CD4-positive, alpha-beta T cell treated with Interleukin-1 beta for 1 hour (primary cell): ENCODE results near the gene CDC34.

Experiments used
- DNase-seq, 2 donors: peaks; one replicate each; pipeline ENCODE4 v3.0.0-alpha.2; 2020 to 2022

Gene CDC34, protein sequence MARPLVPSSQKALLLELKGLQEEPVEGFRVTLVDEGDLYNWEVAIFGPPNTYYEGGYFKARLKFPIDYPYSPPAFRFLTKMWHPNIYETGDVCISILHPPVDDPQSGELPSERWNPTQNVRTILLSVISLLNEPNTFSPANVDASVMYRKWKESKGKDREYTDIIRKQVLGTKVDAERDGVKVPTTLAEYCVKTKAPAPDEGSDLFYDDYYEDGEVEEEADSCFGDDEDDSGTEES

DNA sequence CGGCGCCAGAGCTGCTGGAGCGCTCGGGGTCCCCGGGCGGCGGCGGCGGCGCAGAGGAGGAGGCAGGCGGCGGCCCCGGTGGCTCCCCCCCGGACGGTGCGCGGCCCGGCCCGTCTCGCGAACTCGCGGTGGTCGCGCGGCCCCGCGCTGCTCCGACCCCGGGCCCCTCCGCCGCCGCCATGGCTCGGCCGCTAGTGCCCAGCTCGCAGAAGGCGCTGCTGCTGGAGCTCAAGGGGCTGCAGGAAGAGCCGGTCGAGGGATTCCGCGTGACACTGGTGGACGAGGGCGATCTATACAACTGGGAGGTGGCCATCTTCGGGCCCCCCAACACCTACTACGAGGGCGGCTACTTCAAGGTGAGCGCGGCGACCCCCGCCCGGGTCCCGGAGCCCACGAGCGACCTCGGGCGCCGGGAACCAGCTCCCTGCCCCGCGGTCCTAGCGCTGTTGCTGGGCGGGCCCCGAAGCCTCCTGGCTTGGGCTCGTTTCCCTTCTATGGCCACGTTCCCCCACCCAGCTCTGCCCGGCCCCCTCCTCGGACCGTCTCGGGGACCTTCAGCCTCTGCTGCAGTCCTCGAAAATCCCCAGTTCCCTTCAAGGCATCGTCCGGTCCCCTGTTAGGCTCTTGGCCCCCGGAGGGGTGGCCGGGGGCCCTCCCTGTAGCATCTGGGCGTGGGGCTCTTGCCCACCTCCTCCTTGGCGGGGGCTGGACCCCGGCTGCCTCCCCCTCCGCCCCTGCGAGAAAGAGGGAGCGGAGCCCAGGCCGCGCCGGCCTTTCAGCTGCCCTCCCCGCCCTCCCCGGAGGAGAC is at the start of gene CDC34:
Gene CDC34, plus strand, starts transcription at position 8 of the 808 bp plus-strand sequence. Its CDS starts 172 bp downstream, at position 180.
- DNase-seq = no peak

DNA sequence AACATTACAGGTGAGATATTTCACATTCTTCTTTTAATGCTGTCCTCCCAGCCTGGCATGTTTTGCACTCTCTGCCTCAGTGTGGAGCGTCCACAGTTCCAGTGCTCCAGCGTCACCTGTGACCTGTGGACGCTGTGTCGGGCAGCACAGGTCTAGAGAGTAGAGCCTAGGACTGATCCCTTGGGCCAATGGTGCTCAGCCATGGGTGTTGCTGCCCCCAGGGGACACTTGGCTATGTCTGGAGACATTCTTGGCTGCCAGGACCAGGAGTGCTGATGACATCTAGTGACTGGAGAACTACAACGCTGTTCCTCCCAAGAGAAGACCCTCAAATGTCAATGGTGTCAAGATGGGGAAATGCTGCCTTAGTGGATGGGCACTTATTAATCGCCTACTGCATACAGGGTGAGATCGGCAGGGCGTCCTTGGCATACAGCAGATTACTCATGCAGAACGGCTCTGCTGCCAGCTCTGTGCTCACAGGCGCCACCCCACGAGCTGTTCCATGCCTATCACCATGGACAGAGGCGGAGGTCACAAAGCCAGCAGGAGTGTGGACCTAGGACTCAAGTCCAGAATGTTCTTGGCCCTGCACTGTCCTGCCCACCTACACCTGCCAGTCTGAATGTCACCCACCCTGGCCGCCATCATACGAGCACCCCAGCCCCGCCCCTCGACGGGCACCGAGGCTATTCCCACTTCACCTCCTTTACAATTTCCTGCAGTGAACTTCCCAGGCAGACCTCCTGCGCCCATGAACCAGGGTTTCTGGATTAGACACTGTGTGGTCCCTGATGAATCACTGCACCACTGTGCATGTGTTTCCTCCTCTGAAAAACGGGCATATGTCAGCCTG is 49.1 kb upstream of the CDC34 start:
- DNase-seq = no peak

DNA sequence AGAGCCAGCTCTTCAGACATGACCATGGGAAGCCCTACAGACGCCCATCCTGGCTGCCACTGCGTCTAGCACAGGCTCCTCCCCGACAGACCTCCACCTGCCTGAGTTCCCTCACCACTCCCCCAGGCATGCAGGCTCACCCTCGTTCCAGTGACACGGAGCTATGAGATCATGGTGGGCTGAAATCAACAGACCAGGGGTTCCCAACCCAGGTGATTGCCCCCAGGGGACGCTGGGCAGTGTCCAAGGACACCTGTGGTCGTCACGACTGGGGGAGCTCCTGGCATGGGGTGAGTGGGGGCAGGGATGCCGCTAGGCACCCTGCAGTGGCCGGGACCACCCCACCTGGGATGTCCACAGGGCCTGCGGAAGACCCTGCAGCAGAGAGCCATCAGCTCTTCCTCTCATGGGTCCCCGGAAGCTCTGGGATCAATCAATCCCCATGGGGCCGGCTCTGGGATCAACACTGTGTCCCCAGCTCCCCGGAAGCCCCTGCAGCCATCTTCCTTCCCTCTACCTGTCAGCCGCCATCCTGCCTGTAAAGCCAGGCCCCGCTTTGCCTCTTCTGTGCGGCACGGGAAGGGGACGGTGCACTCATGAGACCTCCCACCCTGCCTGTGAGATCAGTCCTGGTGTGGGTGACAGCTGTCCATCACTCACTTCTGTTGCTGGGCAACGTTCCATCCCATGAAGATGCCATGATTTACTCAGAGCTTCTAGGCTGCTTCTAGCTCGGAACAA is 48.1 kb upstream of the CDC34 start:
- no peak for DNase-seq

DNA sequence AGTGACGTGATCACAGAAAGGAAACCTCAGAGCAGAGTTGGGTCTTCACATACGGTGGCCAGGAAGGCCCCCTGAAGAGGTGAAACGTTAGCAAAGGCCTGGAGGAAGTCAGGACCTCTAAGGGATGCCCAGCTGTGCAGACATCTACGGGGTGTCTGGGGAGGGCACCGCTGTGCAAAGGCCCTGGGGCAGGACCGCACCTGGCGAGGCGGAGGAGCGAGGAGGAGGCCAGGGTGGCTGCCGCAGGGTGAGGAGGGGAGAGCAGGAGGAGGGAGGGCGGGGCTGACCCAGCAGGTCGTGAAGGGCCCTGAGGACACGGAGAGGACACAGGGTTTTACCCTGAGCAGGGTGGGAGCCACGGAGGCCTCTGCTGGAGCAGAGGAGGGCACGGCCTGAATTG is 47.1 kb upstream of the CDC34 start:
- no peak for DNase-seq

DNA sequence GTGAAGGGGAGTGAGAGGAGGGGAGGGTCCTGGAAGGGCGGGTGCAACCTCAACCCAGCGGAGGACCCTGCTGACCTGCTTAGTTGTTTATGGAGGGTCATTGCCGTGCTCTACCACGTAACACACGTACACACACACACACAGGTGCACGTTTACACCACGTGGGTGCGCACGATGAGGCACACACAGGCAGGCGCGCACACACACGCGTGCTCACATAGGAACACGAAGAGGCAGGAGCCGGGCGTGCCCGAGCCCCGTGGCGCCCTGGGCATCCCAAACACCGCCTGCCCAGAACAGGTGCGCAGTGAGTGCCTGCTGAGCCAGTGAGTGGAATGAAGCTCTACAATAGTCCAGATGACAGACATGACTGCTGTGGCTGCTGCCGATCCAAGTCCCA is 46.5 kb upstream of the CDC34 start:
- no peak for DNase-seq

DNA sequence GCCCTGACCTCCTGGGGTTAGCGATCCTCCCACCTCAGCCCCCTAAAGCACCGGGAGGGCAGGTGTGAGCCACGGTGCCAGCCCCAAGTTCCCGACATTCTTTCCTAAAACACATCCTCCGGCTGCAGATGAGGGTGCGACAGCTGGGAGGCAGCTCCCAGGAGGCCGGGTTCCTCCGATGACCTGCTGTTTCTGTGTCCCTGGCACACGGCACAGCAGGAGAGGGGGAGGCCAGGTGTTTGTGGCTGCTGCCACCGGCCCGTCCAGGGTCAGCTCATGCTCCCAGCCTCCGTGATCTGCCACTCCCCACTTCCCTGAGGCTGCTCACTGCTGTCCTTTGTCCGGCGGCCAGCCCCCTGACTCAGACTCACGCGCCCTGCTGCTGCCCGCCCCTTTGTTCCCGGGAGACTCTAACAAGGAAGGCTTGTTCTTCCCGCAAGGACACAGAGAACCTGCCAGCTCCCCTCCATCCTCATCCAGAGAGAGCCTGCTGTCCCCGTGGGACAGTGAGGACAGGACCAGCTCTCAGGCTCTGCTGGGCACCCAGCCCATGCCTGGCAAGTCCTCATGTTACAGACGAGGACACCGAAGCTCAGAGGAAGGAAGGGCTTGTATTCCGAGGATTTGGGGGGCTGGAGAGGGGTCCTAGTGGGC is 45.9 kb upstream of the CDC34 start:
- no peak for DNase-seq

DNA sequence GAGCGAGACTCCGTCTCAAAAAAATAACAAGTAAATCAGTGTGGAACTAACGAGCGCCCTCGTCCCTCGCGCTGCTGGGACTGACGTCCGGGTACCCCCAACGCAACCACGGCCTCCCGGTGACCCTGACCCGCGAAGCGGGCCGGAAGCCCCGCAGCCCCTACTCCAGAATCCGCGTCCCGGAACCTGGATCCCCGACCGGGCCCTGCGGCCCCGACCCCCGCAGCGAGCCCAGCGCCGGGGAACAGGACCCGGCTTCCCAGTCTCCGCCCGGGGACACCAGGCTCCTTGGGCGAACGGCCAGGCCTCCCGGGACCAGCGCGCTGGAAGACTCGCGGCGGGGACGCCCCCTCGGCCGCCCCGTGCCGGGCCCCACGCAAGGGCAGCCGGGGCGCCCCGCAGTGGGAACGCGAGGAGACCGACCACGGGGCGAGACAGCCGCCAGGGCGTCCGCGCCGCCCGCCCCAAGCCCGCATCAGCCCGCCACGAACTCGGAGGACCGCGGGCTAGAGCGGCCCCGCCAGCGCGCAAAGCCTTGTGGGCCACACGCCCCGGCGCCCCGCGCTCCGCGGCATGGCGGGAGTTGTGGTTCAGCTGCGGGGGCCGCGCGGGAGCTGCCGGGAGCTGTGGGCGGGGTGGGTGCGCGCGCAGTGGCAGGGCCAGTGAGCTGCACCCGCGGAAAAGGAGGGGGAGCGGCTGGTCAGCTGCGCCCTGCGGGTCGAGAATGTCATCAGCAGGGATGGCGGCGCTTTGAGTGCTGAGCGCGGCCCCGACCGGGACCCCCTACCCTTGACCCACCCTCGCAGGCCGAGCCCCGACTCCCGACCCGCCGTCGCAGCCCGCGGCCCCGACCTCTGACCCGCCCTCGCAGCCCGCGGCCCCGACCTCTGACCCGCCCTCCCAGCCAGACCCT is 42.8 kb upstream of the CDC34 start:
- DNase-seq = peak; percentile 93 to 94

DNA sequence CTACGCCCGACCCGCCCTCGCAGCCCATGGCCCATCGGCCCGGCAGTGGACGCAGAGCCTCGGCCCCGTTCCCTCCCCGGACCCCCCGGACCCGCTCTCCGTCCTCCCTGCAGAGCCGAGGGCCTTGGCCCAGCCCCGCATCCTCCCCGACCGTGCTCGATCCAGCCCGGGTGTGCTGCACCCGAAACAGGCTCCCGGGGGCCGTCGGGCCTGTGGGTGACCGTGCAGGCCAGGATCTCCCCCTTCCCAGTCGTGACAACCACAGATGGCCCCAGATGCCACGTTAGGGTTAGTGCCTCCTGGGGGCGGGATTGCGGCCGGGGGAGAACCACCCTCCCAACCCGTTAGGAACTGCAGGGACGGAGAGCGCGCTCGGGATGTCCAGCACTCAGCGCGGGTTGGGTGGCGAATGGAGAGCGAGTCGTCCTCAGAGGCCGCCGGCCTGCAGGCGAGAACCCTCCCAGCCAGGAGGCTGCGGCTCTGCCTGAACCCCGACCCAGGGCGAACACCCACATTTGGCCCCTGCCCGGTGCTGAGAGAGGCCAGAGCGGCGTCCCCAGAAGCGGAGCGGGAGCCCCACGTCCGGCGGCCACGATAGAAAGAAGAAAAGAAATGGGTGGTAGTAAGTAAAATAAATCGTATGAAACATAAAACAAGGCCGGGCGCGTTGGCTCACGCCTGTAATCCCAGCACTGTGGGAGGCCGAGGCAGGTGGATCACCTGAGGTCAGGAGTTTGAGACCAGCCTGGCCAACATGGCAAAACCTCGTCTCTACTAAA is 42.0 kb upstream of the CDC34 start:
- no peak for DNase-seq

DNA sequence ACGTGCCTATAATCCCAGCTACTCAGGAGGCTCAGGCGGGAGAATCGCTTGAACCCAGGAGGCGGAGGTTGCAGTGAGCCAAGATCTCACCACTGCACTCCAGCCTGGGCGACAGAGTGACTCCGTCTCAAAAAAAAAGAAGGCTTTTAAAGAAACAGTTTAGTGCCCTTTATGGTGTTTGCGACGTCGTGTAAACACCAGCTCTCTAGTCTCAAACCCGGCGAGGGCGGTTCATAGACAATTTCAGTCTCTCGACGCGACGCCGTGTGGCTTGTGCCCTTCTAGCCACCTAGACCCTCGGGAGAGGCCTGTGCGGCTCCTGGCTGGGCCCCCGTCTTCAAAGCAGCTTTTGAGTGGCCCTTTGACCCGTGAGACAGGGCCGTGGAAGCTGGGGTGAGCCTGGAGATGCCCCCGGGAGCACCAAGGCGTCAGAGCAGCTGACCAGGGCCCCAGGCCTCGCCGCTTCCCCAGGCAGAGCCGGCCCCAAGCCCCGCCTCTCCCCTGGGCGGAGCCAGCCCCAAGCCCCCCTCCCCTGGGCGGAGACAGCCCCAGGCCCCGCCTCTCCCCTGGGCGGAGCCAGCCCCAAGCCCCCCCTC is 40.3 kb upstream of the CDC34 start:
- peak in 1 of 2 donors; percentile 8 for DNase-seq

DNA sequence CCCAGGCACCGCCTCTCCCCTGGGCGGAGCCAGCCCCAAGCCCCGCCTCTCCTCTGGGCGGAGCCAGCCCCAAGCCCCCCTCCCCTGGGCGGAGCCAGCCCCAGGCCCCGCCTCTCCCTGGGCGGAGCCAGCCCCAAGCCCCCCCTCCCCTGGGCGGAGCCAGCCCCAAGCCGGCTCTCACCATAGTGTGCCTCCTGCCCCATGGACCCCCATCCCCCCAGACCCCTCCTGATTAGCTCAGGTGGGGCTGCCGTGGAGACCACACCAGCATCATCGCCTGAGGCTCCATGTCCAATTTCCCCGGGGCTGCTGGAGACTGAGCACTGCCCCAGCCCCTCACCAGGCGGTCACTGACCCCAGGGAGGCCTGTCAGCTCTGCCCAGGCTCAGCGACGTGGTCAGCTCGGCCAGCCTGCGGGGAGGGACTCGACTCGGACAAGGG is 39.4 kb upstream of the CDC34 start:
- peak in 1 of 2 donors; percentile 11 for DNase-seq

DNA sequence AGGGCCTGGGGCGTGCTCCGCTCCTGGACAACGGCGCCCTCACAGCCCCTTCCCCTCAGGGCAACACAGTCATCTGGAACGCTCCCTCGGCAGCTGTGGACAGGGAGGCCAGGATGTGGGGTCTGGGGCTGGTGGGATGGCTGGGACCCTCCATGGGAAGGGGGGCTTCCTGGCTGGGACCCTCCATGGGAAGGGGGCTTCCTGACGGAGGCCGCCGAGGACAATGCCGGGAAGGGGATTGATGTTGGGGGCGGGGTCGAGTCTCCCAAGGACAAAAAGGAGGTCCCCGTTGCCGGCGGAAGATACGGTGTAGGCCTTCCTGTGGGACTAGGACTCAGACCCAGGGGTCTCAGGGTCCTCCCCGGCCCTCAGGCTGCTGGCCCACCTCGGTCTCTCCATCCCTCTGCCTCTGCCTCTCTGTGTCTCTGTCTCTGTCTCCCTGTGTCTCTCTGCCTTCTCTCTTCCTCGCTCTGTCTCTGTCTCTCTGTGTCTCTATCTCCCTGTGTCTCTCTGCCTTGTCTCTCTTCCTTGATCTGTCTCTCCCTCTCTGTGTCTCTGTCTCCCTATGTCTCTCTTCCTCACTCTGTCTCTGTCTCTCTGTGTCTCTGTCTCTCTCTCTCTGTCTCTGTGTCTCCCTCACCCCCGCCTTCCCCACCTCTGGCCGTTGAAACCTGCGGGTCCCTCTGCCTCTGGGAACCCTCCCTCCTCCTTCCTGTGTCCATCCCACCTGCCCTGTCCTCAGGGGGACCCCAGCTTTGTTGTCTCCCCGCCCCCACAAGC is 38.0 kb upstream of the CDC34 start:
- no peak for DNase-seq

DNA sequence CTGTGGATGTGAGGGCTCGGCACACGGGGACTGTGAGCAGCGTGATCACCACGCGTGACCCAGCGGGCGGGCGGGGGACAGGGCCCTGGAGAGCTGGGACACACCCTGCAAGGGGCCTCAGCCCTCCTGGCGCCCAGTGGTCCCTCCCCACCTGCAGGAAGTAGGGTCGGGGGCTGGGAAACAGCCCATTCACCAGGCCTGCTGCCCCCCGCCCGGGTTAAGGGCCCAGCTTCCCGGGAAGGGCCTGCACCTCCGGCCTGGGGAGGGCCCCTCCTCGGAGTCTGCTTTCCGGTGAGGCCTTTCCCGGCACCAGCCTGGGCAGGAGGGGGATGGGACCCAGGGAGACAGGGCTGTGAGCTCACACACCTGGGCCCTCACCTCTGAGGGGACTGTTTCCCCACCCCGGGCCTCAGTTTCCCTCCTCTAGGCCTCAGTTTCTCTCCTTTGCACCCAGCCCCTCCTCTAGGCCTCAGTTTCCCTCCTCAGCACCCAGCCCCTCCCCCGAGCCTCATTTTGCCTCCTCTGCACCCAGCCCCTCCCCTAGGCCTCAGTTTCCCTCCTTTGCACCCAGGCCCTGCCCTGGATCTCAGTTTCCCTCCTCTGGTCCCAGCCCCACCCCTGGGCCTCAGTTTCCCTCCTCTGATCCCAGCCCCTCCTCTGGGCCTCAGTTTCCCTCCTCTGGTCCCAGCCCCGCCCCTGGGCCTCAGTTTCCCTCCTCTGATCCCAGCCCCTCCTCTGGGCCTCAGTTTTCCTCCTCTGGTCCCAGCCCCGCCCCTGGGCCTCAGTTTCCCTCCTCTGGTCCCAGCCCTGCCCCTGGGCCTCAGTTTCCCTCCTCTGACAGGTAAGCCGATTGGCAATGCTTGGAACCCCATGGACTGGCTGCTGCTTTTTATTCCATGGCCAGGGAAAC is 37.1 kb upstream of the CDC34 start:
- no peak for DNase-seq

DNA sequence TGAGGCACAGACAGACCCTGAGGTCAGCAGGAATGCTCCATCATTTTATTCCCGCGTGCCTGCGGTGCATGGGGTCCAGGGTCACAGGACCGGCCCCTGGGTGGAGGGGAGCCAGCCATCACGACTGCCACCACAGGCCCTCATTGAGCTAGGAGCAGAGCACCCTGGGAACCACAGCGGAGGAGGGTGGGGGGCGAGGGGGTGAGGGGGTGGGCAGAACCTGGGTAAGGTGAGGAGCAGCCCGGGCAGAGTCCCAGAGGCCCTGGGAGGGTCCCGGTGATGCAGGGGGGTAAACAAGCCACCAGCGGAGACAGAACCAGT is 36.5 kb upstream of the CDC34 start:
- no peak for DNase-seq

DNA sequence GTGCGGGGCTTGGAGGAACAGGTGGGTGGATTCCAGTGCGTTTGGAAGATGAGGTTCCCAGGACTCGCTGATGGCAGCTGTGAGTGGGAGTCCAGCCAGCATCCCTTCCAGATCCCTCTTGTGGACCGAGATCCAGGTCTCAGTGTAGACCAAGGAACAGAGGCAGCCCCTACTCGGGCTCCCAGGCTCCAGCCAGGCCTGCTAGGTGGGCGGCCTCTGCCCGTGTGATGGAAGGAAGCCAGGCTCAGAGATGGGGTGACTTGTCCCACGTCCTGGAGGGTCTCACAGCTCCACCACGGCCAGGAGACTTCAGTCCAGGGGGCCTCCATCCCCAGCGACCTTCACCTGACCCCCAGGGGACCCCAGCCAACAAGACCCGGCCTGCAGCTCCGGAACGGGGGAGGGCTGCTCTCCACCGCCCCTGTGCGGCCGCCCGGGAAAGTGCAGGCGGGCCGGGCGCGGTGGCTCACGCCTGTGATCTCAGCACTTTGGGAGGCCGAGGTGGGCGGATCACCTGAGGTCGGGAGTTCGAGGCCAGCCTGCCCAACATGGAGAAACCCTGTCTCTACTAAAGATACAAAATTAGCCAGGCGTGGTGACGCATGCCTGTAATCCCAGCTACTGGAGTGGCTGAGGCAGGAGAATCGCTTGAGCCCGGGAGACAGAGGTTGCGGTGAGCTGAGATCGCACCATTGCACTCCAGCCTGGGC is 36.0 kb upstream of the CDC34 start:
- DNase-seq = peak; percentile 41 to 51

DNA sequence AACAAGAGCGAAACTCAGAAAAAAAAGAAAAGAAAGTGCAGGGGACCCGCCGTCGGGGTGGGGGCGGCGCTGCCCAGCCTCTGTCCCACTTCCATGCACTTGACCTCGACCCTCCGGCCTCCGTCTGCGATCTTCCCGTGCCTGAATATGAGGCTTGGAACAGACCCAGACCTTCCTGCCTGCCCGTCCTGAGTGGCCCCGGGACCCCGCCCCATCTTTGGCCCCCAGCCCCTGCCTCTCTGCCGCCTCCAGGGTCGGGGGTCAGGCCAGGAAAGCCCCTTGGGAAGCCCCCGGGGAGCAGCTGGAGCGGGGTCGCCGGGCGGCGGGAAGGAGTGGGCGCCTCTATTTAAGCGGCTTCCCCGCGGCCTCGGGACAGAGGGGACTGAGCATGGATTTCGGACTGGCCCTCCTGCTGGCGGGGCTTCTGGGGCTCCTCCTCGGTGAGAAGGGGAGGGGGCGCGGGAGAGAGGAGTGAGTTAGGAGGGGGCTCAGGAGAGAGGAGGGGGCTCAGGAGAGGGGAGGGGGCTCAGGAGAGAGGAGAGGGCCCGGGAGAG is 35.4 kb upstream of the CDC34 start, which contains the start of gene MADCAM1:
Gene MADCAM1, plus strand, starts transcription at position 375 of the 554 bp plus-strand sequence. Its CDS starts 14 bp downstream, at position 389.
- DNase-seq = no peak

DNA sequence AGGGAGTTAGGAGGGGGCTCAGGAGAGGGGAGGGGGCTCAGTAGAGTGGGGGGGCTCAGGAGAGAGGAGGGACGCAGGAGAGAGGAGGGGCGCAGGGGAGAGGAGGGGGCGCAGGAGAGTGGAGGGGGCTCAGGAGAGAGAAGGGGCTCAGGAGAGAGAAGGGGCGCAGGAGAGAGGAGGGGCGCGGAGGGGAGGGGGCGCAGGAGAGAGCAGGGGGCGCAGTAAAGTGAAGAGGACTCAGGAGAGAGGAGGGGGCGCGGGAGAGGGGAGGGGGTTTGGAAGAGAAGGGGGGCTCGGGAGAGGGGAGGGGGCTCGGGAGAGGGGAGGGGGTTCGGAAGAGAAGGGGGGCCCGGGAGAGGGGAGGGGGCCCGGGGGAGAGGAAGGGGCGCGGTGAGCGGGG is 34.6 kb upstream of the CDC34 start:
- no peak for DNase-seq

DNA sequence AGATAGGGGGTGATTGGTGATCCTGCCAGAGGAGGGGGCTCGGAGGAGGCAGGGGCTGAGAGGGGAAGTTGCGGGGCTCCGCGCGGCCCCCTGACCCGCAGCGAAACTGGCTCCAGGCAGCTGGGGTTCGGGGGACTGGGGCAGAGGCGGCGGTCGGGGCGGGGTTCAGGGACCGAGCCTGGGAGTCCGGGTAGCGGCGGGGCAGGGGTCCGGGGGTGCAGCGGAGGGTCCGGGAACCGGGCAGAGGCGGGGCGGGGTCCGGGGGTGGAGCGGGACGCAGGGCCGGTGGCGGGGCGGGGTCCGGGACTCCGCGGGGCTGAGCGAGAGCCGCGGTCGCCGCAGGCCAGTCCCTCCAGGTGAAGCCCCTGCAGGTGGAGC is 34.1 kb upstream of the CDC34 start:
- no peak for DNase-seq
